Measurements from ENCODE around the gene DNAH6. TPM values are rescaled to one million over a fixed set of nuclear protein-coding genes. Genes with fewer than 3 reads are reported as not detected.

Gene DNAH6
- total and polyA plus RNA-seq, 2 of the 8 experiments (the other 6 are each of a cell fraction or from before 2014, with no cell fraction given), result 0.06 to 0.43 TPM

GRCh38 chr2:84770280-84770679 is 254.0 kb downstream of the DNAH6 start:
- WGBS, 2 experiments (ENCODE audit: extremely low coverage in 1 of 2, insufficient coverage in 1 of 2, insufficient read length in 1 of 2, insufficient replicate concordance in 2 of 2, low coverage in 1 of 2, low lambda C conversion rate in 2 of 2, missing lambda C conversion rate in 1 of 2), result 92% methylated on average over 1 of the region's 1 CpG; no CpG with 5 or more reads in 1 of the 2 experiments

More at GRCh38 chr2:84770280-84770679, 254.0 kb downstream of the DNAH6 start:
- Histone ChIP-seq H3K14ac (ENCODE audit: insufficient read length) (no peak overlapping the region), H2BK20ac (ENCODE audit: low read length) (no peak overlapping the region), H3K18ac (ENCODE audit: extremely low read depth, low read length) (no peak overlapping the region), H3K9ac (replicated peaks in 1 of 4; ENCODE audit: extremely low read depth in 1 of 4, low read depth in 3 of 4, low read length in 3 of 4) (no peak overlapping the region), H3K56ac (replicated peaks; ENCODE audit: insufficient read length, low read depth, low read length) (no peak overlapping the region), H3K4ac (replicated peaks; ENCODE audit: insufficient read length, low read depth, low read length) (no peak overlapping the region), H2AFZ (ENCODE audit: low read length) (no peak overlapping the region), H3K79me2 (ENCODE audit: control insufficient read depth in 1 of 2, insufficient read depth in 2 of 2, low read length in 2 of 2) (no peaks in the 10 kb centered on the region), H3K4me3 (ENCODE audit: extremely low read depth in 1 of 4, insufficient read depth in 2 of 4, low read depth in 3 of 4, low read length in 4 of 4) (no peak overlapping the region), H3K23ac (ENCODE audit: insufficient read length) (no peak overlapping the region), H3K9me3 (ENCODE audit: insufficient read depth in 2 of 2, low read depth in 1 of 2, low read length in 1 of 2) (peaks cover 5 to 6% of the 10 kb centered on the region in 2 experiments; a peak in 3 of 4 replicates), H4K8ac (ENCODE audit: extremely low read depth, insufficient read depth, low read length) (no peak overlapping the region), H2BK15ac (ENCODE audit: low read length) (no peak overlapping the region), H2BK120ac (replicated peaks; ENCODE audit: low read depth, low read length) (no peak overlapping the region), H3K36me3 (ENCODE audit: control insufficient read depth in 2 of 4, insufficient read depth in 4 of 4, low read length in 3 of 4) (no peaks in the 10 kb centered on the region), H2BK12ac (ENCODE audit: low read depth, low read length) (no peak overlapping the region), H4K20me1 (replicated peaks in 1 of 2; ENCODE audit: control insufficient read depth in 1 of 2, insufficient read depth in 2 of 2, low read length in 2 of 2) (no peaks in the 10 kb centered on the region), H3K4me2 (ENCODE audit: insufficient read depth in 1 of 2, low read depth in 2 of 2, low read length in 2 of 2) (no peak overlapping the region), H3K23me2 (ENCODE audit: low read depth, low read length) (no peaks in the 10 kb centered on the region), H2AK5ac (ENCODE audit: low read depth, low read length) (no peak overlapping the region), H3K4me1 (replicated peaks in 1 of 4; ENCODE audit: control insufficient read depth in 3 of 4, insufficient read depth in 4 of 4, low read length in 3 of 4) (no peaks in the 10 kb centered on the region), H4K5ac (ENCODE audit: insufficient read length, low read depth, low read length) (no peak overlapping the region), H3K79me1 (ENCODE audit: low read depth, low read length) (no peaks in the 10 kb centered on the region), H3K27ac (ENCODE audit: low read depth, low read length) (no peak overlapping the region), H4K91ac (replicated peaks; ENCODE audit: insufficient read length, low read length) (no peak overlapping the region), H3K27me3 (replicated peaks in 1 of 4; ENCODE audit: control insufficient read depth in 3 of 4, extremely low read depth in 1 of 4, insufficient read depth in 3 of 4, low read length in 3 of 4) (no peaks in the 10 kb centered on the region), H2BK5ac (ENCODE audit: low read depth, low read length) (no peak overlapping the region)
- no peak for DNase-seq (ENCODE audit: low read depth in 1 of 2, low spot score in 2 of 2)
- ChIA-PET POLR2A (ENCODE audit: partially characterized antibody) (interaction anchor here (1.0 kb wide), 1 partner anchor 135 kb away, joined by 3 read pairs; no protein-coding TSS in a partner anchor), CTCF (ENCODE audit: partially characterized antibody) (interaction anchor here (0.9 to 1.6 kb wide), 2 partner anchors 21 to 88 kb away, joined by 3 to 6 read pairs (median 5); no protein-coding TSS in a partner anchor)
- FAIRE-seq, result no peak
